Activated T-cell treated with anti-CD3 and anti-CD28 coated beads for 24 hours (primary cell): Measurements from ENCODE around the gene CHST9.
"Not testable (repeated sequence)": the region's sequence is repeated elsewhere in the genome, so short reads cannot be mapped to it uniquely, and the experiment has no call there.

Source experiments
- DNase-seq: peaks from one replicate; pipeline ENCODE4 v3.0.0-alpha.2; 2020; ENCODE audit warnings: low read depth

The CHST9 gene

DNA sequence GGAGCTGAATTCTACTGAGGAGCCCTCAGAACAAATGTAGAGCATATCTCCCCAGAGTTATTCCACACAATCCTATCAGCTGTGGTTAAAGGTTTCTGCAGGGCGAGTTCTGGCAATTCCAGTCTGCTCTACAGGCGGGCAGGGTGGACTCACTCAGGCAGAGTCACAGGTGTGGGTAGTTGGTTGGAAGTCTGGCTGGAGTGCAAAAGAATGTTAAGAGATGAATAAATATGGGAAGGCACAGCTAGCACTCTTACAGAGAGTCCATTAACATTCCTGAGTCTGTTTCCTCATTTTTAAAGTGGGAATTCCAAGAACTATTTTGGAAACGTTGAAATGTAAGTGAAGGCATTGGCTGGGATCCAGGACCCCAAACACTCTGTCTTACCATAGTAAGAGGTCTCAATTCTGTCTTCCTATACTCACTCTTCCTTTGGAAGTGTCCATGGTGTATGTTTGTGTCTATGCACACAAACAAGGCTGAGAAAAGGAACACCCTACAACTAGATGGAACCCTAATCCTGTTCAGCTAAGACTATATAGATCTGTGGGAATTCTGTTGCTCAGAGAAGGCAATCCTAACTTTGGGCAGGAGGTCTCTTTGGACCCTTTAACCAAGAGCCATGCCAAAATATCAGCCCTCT lies 256.3 kb downstream of the CHST9 start:
- no peak for DNase-seq

GRCh38 chr18:26927822-26928221 lies 257.3 kb downstream of the CHST9 start:
- DNase-seq = not testable (repeated sequence)

DNA sequence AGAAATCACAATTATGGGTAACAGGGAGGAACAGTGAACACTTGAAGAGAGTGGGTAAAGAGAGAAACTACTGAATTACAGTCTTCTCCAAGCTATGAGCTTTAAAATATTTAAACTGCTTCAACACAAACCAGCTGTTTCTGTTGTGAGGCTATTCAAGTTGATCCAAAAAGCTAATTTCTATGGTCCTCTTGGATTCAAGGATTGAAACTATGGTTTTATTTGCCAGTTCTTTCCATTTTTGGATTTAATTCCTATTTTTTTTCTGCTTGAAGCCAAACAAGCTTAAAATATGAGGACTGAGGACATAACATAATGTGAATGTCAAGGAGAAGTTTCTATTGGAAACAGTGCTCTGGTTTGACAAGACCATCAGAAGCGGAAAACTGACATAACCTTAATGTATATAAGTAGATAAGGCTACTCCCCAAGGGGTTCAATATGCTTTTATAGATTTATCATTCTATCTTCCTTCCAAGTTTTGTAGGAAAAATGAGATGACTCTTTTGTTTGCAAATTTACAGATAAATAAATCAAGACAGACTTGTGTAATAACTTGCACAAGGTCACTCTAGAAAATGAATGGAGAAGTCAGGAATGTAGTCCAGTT lies 258.9 kb downstream of the CHST9 start:
- DNase-seq = no peak

GRCh38 chr18:26925313-26925712 lies 259.8 kb downstream of the CHST9 start:
- no peak for DNase-seq

GRCh38 chr18:26922313-26922712 lies 262.8 kb downstream of the CHST9 start:
- no peak for DNase-seq

DNA sequence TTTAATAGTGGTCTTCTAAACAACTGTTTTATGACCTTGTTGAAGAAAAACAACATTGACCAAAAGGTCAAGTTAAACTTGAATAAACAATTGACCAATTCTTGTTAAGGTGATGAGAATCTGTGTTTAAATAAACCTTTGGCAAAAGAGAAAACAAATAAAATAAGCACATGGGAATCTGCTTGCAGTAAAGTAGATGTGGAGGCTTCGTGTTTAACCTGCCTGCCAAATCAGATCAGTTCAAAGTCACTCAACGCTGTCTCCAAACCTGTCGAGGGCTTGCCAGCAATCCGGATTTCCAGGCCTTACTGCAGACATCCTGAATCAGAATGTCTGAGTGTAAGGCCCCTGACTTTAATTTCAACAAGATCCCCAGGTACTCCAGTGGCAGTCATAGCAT lies 264.5 kb downstream of the CHST9 start:
- no peak for DNase-seq

- no peak for DNase-seq
Measured at GRCh38 chr18:26919627-26920026, 265.5 kb downstream of the CHST9 start.

DNA sequence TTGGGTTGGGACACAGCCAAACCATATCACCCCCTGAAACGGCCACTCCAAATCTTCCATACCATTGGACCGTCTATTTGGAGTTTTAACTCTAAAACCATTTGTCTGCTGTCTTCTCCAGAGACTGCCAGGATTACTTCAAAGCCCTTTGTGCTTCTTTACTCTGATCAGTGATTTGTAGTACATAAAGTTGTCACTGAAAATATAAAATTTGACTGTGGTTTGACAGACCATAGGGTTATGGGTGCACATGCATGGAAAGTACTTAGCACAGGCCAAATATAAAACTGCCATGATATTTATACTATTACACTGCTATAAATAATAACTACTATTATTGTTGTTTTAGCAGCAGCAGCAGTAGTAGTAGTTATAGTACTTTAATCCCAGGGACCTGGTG lies 265.9 kb downstream of the CHST9 start:
- no peak for DNase-seq

- no peak for DNase-seq
Measured at GRCh38 chr18:26911840-26912239, 273.3 kb downstream of the CHST9 start.

DNA sequence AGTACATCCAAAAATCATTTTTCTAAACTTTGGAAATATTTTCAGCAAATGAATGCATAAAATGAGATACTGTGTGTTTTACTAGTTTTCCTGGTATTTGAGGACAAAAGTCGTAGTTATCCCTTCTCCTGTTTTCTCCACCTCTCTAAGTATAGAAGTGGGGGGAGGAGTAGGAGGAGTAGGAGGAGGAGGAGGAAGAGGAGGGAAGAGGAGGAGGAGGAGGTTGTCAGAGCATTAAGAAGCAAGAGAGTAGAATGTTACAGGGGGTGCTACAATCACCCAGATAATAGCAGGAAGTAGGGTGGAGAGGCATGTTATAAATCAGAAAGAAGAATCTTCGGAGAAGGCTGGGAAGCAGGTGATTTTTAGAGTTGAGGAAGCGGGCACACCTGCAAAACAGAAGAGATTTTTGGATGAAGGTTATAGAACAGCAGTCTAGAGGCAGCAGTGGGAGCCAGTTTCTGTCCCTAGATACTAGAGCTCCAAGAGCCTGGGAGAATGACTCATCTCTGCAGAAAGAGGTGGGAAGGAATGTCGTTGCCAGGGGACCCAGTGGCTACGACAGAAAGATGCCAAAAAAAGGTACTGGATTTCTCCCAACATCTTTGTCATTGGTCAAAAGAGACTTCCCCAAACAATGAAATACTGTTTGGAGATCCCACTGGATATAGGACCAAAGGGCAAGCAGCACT lies 275.4 kb downstream of the CHST9 start:
- no peak for DNase-seq

GRCh38 chr18:26908906-26909305 lies 276.2 kb downstream of the CHST9 start:
- no peak for DNase-seq

- no peak for DNase-seq
Measured at GRCh38 chr18:26902291-26902690, 282.8 kb downstream of the CHST9 start.

GRCh38 chr18:26901020-26901419 lies 284.1 kb downstream of the CHST9 start:
- DNase-seq = no peak

DNA sequence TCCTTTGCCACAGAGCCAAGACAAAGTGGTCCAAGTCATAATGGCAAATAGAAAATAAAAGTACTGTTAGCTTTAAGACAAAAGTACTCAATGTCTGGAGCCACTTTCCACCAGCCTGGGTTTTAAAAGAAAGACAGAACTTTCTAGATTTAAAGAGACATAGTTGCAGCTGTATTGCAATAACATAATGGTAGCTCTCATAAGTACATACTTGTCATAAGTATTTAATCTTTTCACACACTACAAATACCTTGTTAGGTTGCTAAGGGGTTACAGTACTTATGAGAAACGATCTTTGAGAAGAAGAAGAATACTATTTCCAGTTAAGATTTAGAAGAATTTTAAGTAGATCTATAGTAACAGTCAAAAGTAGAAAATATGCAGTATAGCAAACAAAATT lies 290.7 kb downstream of the CHST9 start:
- DNase-seq = no peak

GRCh38 chr18:26893996-26894395 lies 291.1 kb downstream of the CHST9 start:
- DNase-seq = no peak

GRCh38 chr18:26888259-26888658 lies 296.8 kb downstream of the CHST9 start:
- no peak for DNase-seq

DNA sequence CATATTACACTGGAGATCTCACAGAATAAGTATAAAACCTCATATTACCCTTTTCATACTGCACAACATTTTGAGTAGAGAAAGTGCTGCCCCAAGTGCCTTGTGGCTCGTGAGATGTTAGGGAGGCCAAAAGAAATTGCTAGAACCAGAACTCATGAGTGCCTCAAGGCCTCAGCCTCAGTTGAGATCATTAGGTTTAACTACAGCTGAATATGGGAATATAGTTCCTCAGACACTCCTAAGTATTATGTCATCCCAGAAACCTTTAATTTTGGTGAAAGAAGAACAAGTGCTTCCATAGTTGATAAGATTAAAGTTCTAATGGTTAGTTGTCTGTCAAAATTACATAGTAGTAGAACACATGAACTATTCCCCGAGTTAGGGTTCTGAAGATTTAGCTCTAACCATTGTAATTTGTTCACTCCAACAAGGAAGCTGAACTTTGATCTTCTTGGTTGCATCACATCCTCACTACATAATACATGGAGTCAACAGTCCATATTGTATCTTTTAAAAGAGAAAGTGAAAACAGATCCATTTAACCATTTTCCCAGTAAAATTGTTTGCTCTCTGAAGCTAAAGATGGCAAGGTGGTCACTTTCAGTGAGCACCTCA lies 310.0 kb downstream of the CHST9 start:
- DNase-seq = no peak

GRCh38 chr18:26874283-26874682 lies 310.8 kb downstream of the CHST9 start:
- DNase-seq = no peak

GRCh38 chr18:26869640-26870039 lies 315.5 kb downstream of the CHST9 start:
- DNase-seq = no peak

- no peak for DNase-seq
Measured at GRCh38 chr18:26868968-26869586, 316.0 kb downstream of the CHST9 start.

GRCh38 chr18:26867471-26867870 lies 317.6 kb downstream of the CHST9 start:
- no peak for DNase-seq

DNA sequence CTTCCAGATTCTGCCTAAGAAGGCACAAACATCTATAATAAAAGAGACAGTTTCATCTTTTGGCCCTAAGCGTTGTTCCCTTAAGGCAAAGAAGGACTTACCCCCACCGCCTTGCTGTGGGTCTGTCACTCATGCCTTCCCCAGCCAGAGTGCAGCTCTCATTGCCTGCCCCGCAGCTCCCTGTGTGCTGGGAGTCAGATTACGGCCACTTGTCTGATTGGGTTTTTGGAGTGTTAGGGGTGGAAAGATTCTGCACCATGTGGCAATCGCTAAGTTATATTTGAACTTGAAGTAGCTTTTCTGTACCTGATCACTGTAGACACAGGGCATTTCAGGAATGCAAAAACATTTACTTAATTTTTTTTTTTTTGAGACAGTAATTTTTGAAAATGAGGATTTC lies 319.6 kb downstream of the CHST9 start, which contains the start of gene AQP4:
AQP4 (minus strand) TSS at position 151 of the 400 bp plus-strand sequence; CDS start at position 133, 18 bp downstream.
- DNase-seq = no peak

DNA sequence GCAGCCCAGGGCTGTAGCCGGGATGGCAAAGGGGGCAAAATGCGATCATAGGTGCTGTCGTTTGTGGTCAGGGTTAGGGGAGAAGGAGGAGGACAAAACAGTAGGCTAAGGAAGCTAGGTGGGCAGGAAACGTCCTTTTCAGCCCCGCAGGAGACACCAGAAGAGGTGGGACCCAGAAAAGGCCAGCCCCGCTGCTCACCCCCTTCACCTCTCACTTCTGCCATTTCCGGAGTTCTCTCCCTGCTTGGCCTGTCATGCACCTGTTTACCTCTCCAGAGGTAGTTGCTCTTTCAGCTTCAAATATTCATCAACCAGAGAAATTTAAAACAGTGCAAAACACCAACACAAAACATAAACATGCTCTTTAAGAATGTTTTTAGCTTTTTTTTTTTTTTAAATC lies 320.4 kb downstream of the CHST9 start:
- DNase-seq = no peak
